Measurements from ENCODE around the gene CCDC110. TPM values are rescaled to one million over a fixed set of nuclear protein-coding genes. Genes with fewer than 3 reads are reported as not detected.

The CCDC110 gene
- polyA plus RNA-seq, 1 donor (not counting 4 experiments of a cell fraction or from before 2014, with no cell fraction given), result not detected

- Histone ChIP-seq H3K4me1 (ENCODE audit: control insufficient read depth, extremely low read depth, insufficient read depth, low read length) (no peaks in the 10 kb centered on the region), H3K4me3 (ENCODE audit: control insufficient read depth in 2 of 3, extremely low read depth in 1 of 3, insufficient read depth in 2 of 3, low read depth in 1 of 3, low read length in 3 of 3) (no peak overlapping the region), H4K20me1 (ENCODE audit: control insufficient read depth, extremely low read depth, insufficient read depth, low read length) (no peaks in the 10 kb centered on the region), H3K79me2 (ENCODE audit: control insufficient read depth, insufficient read depth, low read length) (no peaks in the 10 kb centered on the region), H3K27ac (ENCODE audit: control insufficient read depth, insufficient read depth, low read length) (no peak overlapping the region), H2AFZ (ENCODE audit: control insufficient read depth, low read length) (no peak overlapping the region), H3K9ac (ENCODE audit: control insufficient read depth, extremely low read depth, insufficient read depth, low read length) (no peak overlapping the region), H3K9me3 (ENCODE audit: control insufficient read depth, low read depth, low read length) (no peaks in the 10 kb centered on the region), H3K27me3 (ENCODE audit: control insufficient read depth, extremely low read depth, insufficient read depth, low read length) (peaks cover 13% of the 10 kb centered on the region), H3K9me1 (ENCODE audit: control insufficient read depth, extremely low read depth, insufficient read depth, low read length) (no peaks in the 10 kb centered on the region), H3K4me2 (ENCODE audit: control insufficient read depth, extremely low read depth, insufficient read depth, low read depth, low read length) (no peak overlapping the region), H3K36me3 (ENCODE audit: control insufficient read depth in 2 of 2, extremely low read depth in 1 of 2, insufficient read depth in 2 of 2, low read length in 2 of 2) (no peaks in the 10 kb centered on the region)
- dilution Hi-C loops (cut with MboI; ENCODE audit: extremely low pct_ligation_motif_present, low sequenced_read_pairs), result no loop called here
- DNase-seq (ENCODE audit: low read depth, low spot score) (no peak), FAIRE-seq (no peak)
- TF ChIP-seq EZH2 (IDR thresholded peaks at IDR 0.05; ENCODE audit: low read length) (no peak), CTCF (optimal IDR thresholded peaks at IDR 0.05 in 1 of 3, IDR thresholded peaks at IDR 0.05 in 1 of 3, conservative IDR thresholded peaks at IDR 0.05 in 1 of 3; ENCODE audit: extremely low read depth in 1 of 3, insufficient read depth in 2 of 3, low read length in 3 of 3) (no peak)
Observed at GRCh38 chr4:185464887-185465286, 6.6 kb downstream of the CCDC110 start.

GRCh38 chr4:185464183-185464582 lies 7.3 kb downstream of the CCDC110 start:
- Histone ChIP-seq H3K4me3 (ENCODE audit: control insufficient read depth in 2 of 3, extremely low read depth in 1 of 3, insufficient read depth in 2 of 3, low read depth in 1 of 3, low read length in 3 of 3) (no peak overlapping the region), H3K9ac (ENCODE audit: control insufficient read depth, extremely low read depth, insufficient read depth, low read length) (no peak overlapping the region), H3K9me3 (ENCODE audit: control insufficient read depth, low read depth, low read length) (no peaks in the 10 kb centered on the region), H4K20me1 (ENCODE audit: control insufficient read depth, extremely low read depth, insufficient read depth, low read length) (no peaks in the 10 kb centered on the region), H2AFZ (ENCODE audit: control insufficient read depth, low read length) (no peak overlapping the region), H3K27me3 (ENCODE audit: control insufficient read depth, extremely low read depth, insufficient read depth, low read length) (peaks cover 6% of the 10 kb centered on the region), H3K79me2 (ENCODE audit: control insufficient read depth, insufficient read depth, low read length) (no peaks in the 10 kb centered on the region), H3K4me1 (ENCODE audit: control insufficient read depth, extremely low read depth, insufficient read depth, low read length) (no peaks in the 10 kb centered on the region), H3K27ac (ENCODE audit: control insufficient read depth, insufficient read depth, low read length) (no peak overlapping the region), H3K9me1 (ENCODE audit: control insufficient read depth, extremely low read depth, insufficient read depth, low read length) (no peaks in the 10 kb centered on the region), H3K4me2 (ENCODE audit: control insufficient read depth, extremely low read depth, insufficient read depth, low read depth, low read length) (no peak overlapping the region), H3K36me3 (ENCODE audit: control insufficient read depth in 2 of 2, extremely low read depth in 1 of 2, insufficient read depth in 2 of 2, low read length in 2 of 2) (no peaks in the 10 kb centered on the region)
- dilution Hi-C loops (cut with MboI; ENCODE audit: extremely low pct_ligation_motif_present, low sequenced_read_pairs), result no loop called here
- TF ChIP-seq EZH2 (IDR thresholded peaks at IDR 0.05; ENCODE audit: low read length) (no peak), CTCF (optimal IDR thresholded peaks at IDR 0.05 in 1 of 3, IDR thresholded peaks at IDR 0.05 in 1 of 3, conservative IDR thresholded peaks at IDR 0.05 in 1 of 3; ENCODE audit: extremely low read depth in 1 of 3, insufficient read depth in 2 of 3, low read length in 3 of 3) (no peak)
- no peak for FAIRE-seq
- DNase-seq (ENCODE audit: low read depth, low spot score), result no peak
